HCT116 (cell line): ENCODE results near the gene SF3B5. TPM values are rescaled to one million over a fixed set of nuclear protein-coding genes. Genes with fewer than 3 reads are reported as not detected.

Experiments used
- ATAC-seq: fragments of 200-7000 bp; cut with Tn5 transposase; 2 replicates; pipeline ENCODE4 v1.9.1; 2020; ENCODE audit warnings: mild to moderate bottlenecking, moderate library complexity
- BruUV-seq: library from RNA; stranded (reverse); fragments of 400-500 nt; replicated peaks from 2 replicates; lab custom pipeline; 2021; lab: Mats Ljungman, UMichigan
- CTCF ChIA-PET: fragments of 300-600 bp; sonication (Branson Sonifier 250); formaldehyde crosslinking; loops from one replicate; lab custom pipeline; 2021; ENCODE audit warnings: antibody characterized with exemption; lab: Charles Lee
- POLR2A ChIA-PET: fragments of 300-600, 350-600 bp; sonication (Branson Sonifier 250); formaldehyde crosslinking; loops from one replicate; lab custom pipeline; 2021; ENCODE audit warnings: antibody characterized with exemption; lab: Charles Lee
- RAD21 ChIA-PET, 2 experiments: fragments of 300-600 bp; sonication (Branson Sonifier 250); formaldehyde crosslinking; loops; one replicate each; lab custom pipeline; 2023; ENCODE audit warnings: low total read pairs in 2 of 2; ENCODE audit not compliant: uncharacterized antibody in 2 of 2, unreplicated experiment in 2 of 2, low non-redundant PET in 1 of 2; lab: Charles Lee
- DNase-seq: peaks from one replicate; pipeline ENCODE4 v3.0.0-alpha.2; 2010; ENCODE audit warnings: low read depth, low spot score
- H2AFZ ChIP-seq: fragments of 200-600 bp; shearing (Covaris generic), sonication (generic); 2 replicates; pipeline ENCODE4 v1.6.1; 2017; ENCODE audit warnings: low read depth, mixed run types, mixed read lengths, antibody characterized with exemption, low read length; ENCODE audit not compliant: poor library complexity, severe bottlenecking
- H3K27ac ChIP-seq: 2 replicates; pipeline ENCODE4 v1.5.1; 2012; ENCODE audit warnings: low read depth, low read length
- H3K27me3 ChIP-seq: fragments of 200-600 bp; sonication (generic); 2 replicates; pipeline ENCODE4 v1.6.1; 2016; ENCODE audit warnings: mixed run types, low read length, mixed read lengths; ENCODE audit not compliant: insufficient read depth
- H3K36me3 ChIP-seq, 2 experiments: fragments of 200-500 bp in 1 of 2; fragments of 200-600 bp in 1 of 2; sonication (Bioruptor generic) in 1 of 2; sonication (generic) in 1 of 2; 2 replicates each; pipeline versions ENCODE4 v1.5.1 to v1.6.1; 2014 to 2016; ENCODE audit warnings: low read length in 2 of 2, inconsistent platforms in 1 of 2, mixed read lengths in 1 of 2, mixed run types in 1 of 2; ENCODE audit not compliant: insufficient read depth in 2 of 2, control insufficient read depth in 1 of 2
- H3K4me1 ChIP-seq, 2 experiments: fragments of 200-600 bp in 1 of 2; sonication (generic) in 1 of 2; 2 replicates each; pipeline versions ENCODE4 v1.5.1 to v1.6.1; 2012 to 2017; ENCODE audit warnings: low read length in 2 of 2, inconsistent platforms in 1 of 2, mild to moderate bottlenecking in 1 of 2, mixed read lengths in 1 of 2, mixed run types in 1 of 2, moderate library complexity in 1 of 2; ENCODE audit not compliant: insufficient read depth in 2 of 2, control insufficient read depth in 1 of 2
- H3K4me2 ChIP-seq: fragments of 200-600 bp; sonication (generic); 2 replicates; pipeline ENCODE4 v1.6.1; 2017; ENCODE audit warnings: mixed run types, low read length, mixed read lengths
- H3K4me3 ChIP-seq, 2 experiments: fragments of 200-600 bp in 1 of 2; sonication (generic) in 1 of 2; replicated peaks in 1 of 2; 2 replicates each; pipeline ENCODE4 v1.5.1; 2011 to 2016; ENCODE audit warnings: low read length in 2 of 2, control low read depth in 1 of 2, low read depth in 1 of 2, mild to moderate bottlenecking in 1 of 2, mixed read lengths in 1 of 2, mixed run types in 1 of 2
- H3K79me2 ChIP-seq: fragments of 200-600 bp; sonication (generic); 2 replicates; pipeline ENCODE4 v1.6.1; 2017; ENCODE audit warnings: mild to moderate bottlenecking, mixed run types, low read length, moderate library complexity, mixed read lengths; ENCODE audit not compliant: insufficient read depth
- H3K9ac ChIP-seq: fragments of 200-600 bp; sonication (generic); 2 replicates; pipeline ENCODE4 v1.6.1; 2016; ENCODE audit warnings: low read length, mixed read lengths
- H3K9me2 ChIP-seq: fragments of 200-600 bp; sonication (generic), shearing (Covaris generic); 2 replicates; pipeline ENCODE4 v1.6.1; 2017; ENCODE audit warnings: mixed run types, mild to moderate bottlenecking, moderate library complexity; ENCODE audit not compliant: insufficient read depth
- H3K9me3 ChIP-seq, 2 experiments: fragments of 200-500 bp in 1 of 2; fragments of 200-600 bp in 1 of 2; sonication (Bioruptor generic) in 1 of 2; sonication (generic) in 1 of 2; 2 replicates each; pipeline ENCODE4 v1.6.1; 2014 to 2017; ENCODE audit warnings: low read length in 2 of 2, mixed read lengths in 2 of 2, inconsistent platforms in 1 of 2, low read depth in 1 of 2, mild to moderate bottlenecking in 1 of 2, mixed run types in 1 of 2, moderate library complexity in 1 of 2; ENCODE audit not compliant: control insufficient read depth in 1 of 2, insufficient read depth in 1 of 2
- H4K20me1 ChIP-seq: fragments of 200-600 bp; sonication (generic), shearing (Covaris generic); 2 replicates; pipeline ENCODE4 v1.6.1; 2017; ENCODE audit warnings: mixed run types, mild to moderate bottlenecking, moderate library complexity; ENCODE audit not compliant: insufficient read depth
- ATF3 ChIP-seq: IDR thresholded peaks from 2 replicates; pipeline ENCODE4 v1.6.1; 2012
- CBX3 ChIP-seq: IDR thresholded peaks from 2 replicates; pipeline ENCODE4 v1.6.1; 2012; ENCODE audit warnings: low read depth
- CEBPB ChIP-seq: IDR thresholded peaks from 2 replicates; pipeline ENCODE4 v1.6.1; 2012; ENCODE audit warnings: low read depth
- CTCF ChIP-seq, 3 experiments: fragments of 200-600 bp in 1 of 3; sonication (generic) in 1 of 3; IDR thresholded peaks in 2 of 3; conservative IDR thresholded peaks in 1 of 3; 2 replicates each; pipeline ENCODE4 v1.5.1; 2012 to 2017; ENCODE audit warnings: low read depth in 2 of 3, low read length in 2 of 3, antibody characterized with exemption in 1 of 3, borderline replicate concordance in 1 of 3, control low read depth in 1 of 3, mild to moderate bottlenecking in 1 of 3, mixed read lengths in 1 of 3, mixed run types in 1 of 3, moderate library complexity in 1 of 3; ENCODE audit not compliant: insufficient read depth in 1 of 3
- EGR1 ChIP-seq: IDR thresholded peaks from 2 replicates; pipeline ENCODE4 v1.6.1; 2012; ENCODE audit warnings: low read depth
- ELF1 ChIP-seq: IDR thresholded peaks from 2 replicates; pipeline ENCODE4 v1.6.1; 2012; ENCODE audit warnings: low read depth, borderline replicate concordance
- EZH2phosphoT487 ChIP-seq: fragments of 200-600 bp; IDR thresholded peaks from 2 replicates; pipeline ENCODE4 v1.6.1; 2018; ENCODE audit warnings: antibody characterized with exemption, borderline replicate concordance
- FOSL1 ChIP-seq: IDR thresholded peaks from 2 replicates; pipeline ENCODE4 v1.6.1; 2012; ENCODE audit warnings: low read depth
- JUND ChIP-seq: IDR thresholded peaks from 2 replicates; pipeline ENCODE4 v1.6.1; 2012
- REST ChIP-seq: IDR thresholded peaks from 2 replicates; pipeline ENCODE4 v1.6.1; 2012; ENCODE audit warnings: low read depth
- TCF7L2 ChIP-seq: IDR thresholded peaks from 2 replicates; pipeline ENCODE4 v1.7.0; 2011; ENCODE audit warnings: borderline replicate concordance, inconsistent platforms; ENCODE audit not compliant: insufficient read depth, insufficient read length; ENCODE audit errors: extremely low read depth
- YY1 ChIP-seq: IDR thresholded peaks from 2 replicates; pipeline ENCODE4 v1.6.1; 2011; ENCODE audit warnings: low read length, low read depth, moderate library complexity, mild to moderate bottlenecking; ENCODE audit not compliant: insufficient replicate concordance; ENCODE audit errors: extremely low read depth
- ZNF274 ChIP-seq: fragments of 200-500 bp; sonication (Bioruptor generic); IDR thresholded peaks from 2 replicates; pipeline ENCODE4 v1.6.1; 2014; ENCODE audit warnings: mild to moderate bottlenecking, low read depth, low read length, inconsistent platforms
- intact Hi-C: fragments of 100-400 bp; cut with micrococcal nuclease; formaldehyde crosslinking; loops from 2 replicates; pipeline ENCODE4 v1.10.0; 2022
- total RNA-seq: library from RNA; stranded (reverse); gene quantifications from one replicate; pipeline ENCODE4 v1.2.1, GENCODE V29; 2021; ENCODE audit not compliant: unreplicated experiment

SF3B5 gene
- total RNA-seq, 1 experiment from 2014 or later, result 173 TPM

GRCh38 chr6:144122861-144123260 lies 27.5 kb upstream of the SF3B5 start:
- Histone ChIP-seq H2AFZ (no peak overlapping the region), H3K27me3 (no peaks in the 10 kb centered on the region), H3K4me2 (no peak overlapping the region), H3K79me2 (no peaks in the 10 kb centered on the region), H3K4me1 (no peaks in the 10 kb centered on the region), H3K9me2 (no peaks in the 10 kb centered on the region), H3K9ac (no peak overlapping the region), H3K36me3 (no peaks in the 10 kb centered on the region), H3K9me3 (no peaks in the 10 kb centered on the region), H3K27ac (no peak overlapping the region), H4K20me1 (no peaks in the 10 kb centered on the region), H3K4me3 (no peak overlapping the region)
- no peak for TF ChIP-seq CTCF (IDR thresholded peaks at IDR 0.05 in 2 of 3, conservative IDR thresholded peaks at IDR 0.05 in 1 of 3; ENCODE audit: borderline replicate concordance in 1 of 3, insufficient read depth in 1 of 3, low read depth in 2 of 3, low read length in 2 of 3)
- no peak for TF ChIP-seq ELF1
- TF ChIP-seq TCF7L2, result no peak
- ATAC-seq (no peak), DNase-seq (no peak)
- ChIA-PET POLR2A (no interaction called here), RAD21 (no interaction called here), CTCF (interaction anchor here (1.3 kb wide), 1 partner anchor 18 kb away, joined by 3 read pairs; no protein-coding TSS in a partner anchor)
- intact Hi-C loops, result no loop called here
- BruUV-seq, result no TSS peak

- ChIA-PET CTCF (no interaction called here), RAD21 (no interaction called here), POLR2A (no interaction called here)
- H3K4me2 ChIP-seq, result no peak overlapping the region
- no peaks in the 10 kb centered on the region for H4K20me1 ChIP-seq
- H3K36me3 ChIP-seq, result no peaks in the 10 kb centered on the region
- intact Hi-C loops, result no loop called here
- no peak overlapping the region for H3K4me3 ChIP-seq
- H3K4me1 ChIP-seq, result no peaks in the 10 kb centered on the region
- H3K9ac ChIP-seq, result no peak overlapping the region
- H3K27ac ChIP-seq, result no peak overlapping the region
- no TSS peak for BruUV-seq
- no peak for DNase-seq
- H3K27me3 ChIP-seq, result no peaks in the 10 kb centered on the region
- H2AFZ ChIP-seq, result no peak overlapping the region
- no peaks in the 10 kb centered on the region for H3K9me3 ChIP-seq
- no peaks in the 10 kb centered on the region for H3K79me2 ChIP-seq
- ATAC-seq, result no peak
- H3K9me2 ChIP-seq, result no peaks in the 10 kb centered on the region
- TF ChIP-seq JUND (no peak), TCF7L2 (no peak), CBX3 (no peak), EGR1 (no peak), EZH2phosphoT487 (no peak), REST (no peak), YY1 (no peak), ATF3 (no peak), CEBPB (no peak), FOSL1 (no peak), ZNF274 (no peak), ELF1 (no peak)
These were observed 24.0 kb upstream of the SF3B5 start for GRCh38 chr6:144119376-144119775.
